HFFc6 (cell line): Measurements from ENCODE around the gene POLN. TPM values are rescaled to one million over a fixed set of nuclear protein-coding genes. Genes with fewer than 3 reads are reported as not detected.

Source experiments
- DNase-seq: peaks from one replicate; pipeline ENCODE4 v3.0.0-alpha.2; 2018
- H3K27ac Mint-ChIP-seq: 2 replicates; pipeline ENCODE4 v1.8.0; 2020; ENCODE audit warnings: mild to moderate bottlenecking, mixed read lengths
- H3K27me3 Mint-ChIP-seq: 2 replicates; pipeline ENCODE4 v1.8.0; 2021; ENCODE audit warnings: mild to moderate bottlenecking, moderate library complexity, mixed read lengths; ENCODE audit not compliant: insufficient read depth
- H3K36me3 Mint-ChIP-seq: 2 replicates; pipeline ENCODE4 v1.8.0; 2021; ENCODE audit warnings: low read depth, mixed read lengths
- H3K4me1 Mint-ChIP-seq: 2 replicates; pipeline ENCODE4 v1.8.0; 2020; ENCODE audit warnings: low read depth, mixed read lengths
- H3K4me3 Mint-ChIP-seq: 2 replicates; pipeline ENCODE4 v1.8.0; 2020; ENCODE audit warnings: mild to moderate bottlenecking, moderate library complexity, mixed read lengths
- H3K9me3 Mint-ChIP-seq: 2 replicates; pipeline ENCODE4 v1.8.0; 2020; ENCODE audit warnings: mild to moderate bottlenecking, mixed read lengths
- total RNA-seq, 6 experiments: library from RNA; stranded (reverse); fragmentation: NEBNext Ultra II Directional; extraction: Animal tissue kit (Norgen Biotek cat#: 25700); gene quantifications; 2 replicates in 1 of 6; 3 replicates in 5 of 6; pipeline ENCODE4 v1.2.3, GENCODE V29; 2021
- TF ChIP-seq, protein P1 (sequence below): fragments of 200-600 bp; sonication (generic); IDR thresholded peaks from 2 replicates; pipeline ENCODE4 v1.5.0; 2021; ENCODE audit warnings: antibody characterized with exemption, mild to moderate bottlenecking

The POLN gene
- total RNA-seq, 6 experiments from 2014 or later = 1.5 to 3.4 (median 2.2) TPM

DNA sequence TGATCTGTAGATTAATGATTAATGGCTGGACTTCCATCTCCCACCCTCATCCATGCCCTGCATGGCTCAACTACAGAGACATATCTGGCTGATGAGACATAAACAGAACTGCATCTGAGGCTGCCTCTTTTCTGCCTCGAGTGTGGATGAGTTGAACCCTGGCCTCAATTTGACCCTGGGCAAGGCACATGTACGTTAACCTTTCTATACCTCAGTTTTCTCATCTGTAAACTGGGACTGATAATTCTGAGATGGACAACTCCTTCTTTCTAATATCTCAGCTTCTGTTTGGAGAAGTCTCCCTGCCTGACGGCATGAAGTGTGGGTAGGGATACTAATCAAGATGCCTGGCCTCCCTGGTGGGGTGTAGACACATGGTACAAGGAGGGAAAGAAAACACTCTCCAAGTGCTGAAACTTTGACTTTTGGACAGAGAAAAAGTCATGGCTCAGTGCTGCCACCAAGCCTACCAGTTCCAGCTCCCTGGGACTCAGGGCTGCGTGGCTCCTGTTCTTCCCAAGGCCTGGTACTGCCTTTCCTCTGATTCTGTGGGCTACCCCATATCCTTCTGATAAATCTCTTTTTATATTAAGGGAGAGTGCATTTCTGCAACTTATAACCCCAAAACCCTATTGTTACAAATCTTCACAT lies 64.4 kb downstream of the POLN start:
- TF ChIP-seq, protein P1, sequence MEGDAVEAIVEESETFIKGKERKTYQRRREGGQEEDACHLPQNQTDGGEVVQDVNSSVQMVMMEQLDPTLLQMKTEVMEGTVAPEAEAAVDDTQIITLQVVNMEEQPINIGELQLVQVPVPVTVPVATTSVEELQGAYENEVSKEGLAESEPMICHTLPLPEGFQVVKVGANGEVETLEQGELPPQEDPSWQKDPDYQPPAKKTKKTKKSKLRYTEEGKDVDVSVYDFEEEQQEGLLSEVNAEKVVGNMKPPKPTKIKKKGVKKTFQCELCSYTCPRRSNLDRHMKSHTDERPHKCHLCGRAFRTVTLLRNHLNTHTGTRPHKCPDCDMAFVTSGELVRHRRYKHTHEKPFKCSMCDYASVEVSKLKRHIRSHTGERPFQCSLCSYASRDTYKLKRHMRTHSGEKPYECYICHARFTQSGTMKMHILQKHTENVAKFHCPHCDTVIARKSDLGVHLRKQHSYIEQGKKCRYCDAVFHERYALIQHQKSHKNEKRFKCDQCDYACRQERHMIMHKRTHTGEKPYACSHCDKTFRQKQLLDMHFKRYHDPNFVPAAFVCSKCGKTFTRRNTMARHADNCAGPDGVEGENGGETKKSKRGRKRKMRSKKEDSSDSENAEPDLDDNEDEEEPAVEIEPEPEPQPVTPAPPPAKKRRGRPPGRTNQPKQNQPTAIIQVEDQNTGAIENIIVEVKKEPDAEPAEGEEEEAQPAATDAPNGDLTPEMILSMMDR = no peak

DNA sequence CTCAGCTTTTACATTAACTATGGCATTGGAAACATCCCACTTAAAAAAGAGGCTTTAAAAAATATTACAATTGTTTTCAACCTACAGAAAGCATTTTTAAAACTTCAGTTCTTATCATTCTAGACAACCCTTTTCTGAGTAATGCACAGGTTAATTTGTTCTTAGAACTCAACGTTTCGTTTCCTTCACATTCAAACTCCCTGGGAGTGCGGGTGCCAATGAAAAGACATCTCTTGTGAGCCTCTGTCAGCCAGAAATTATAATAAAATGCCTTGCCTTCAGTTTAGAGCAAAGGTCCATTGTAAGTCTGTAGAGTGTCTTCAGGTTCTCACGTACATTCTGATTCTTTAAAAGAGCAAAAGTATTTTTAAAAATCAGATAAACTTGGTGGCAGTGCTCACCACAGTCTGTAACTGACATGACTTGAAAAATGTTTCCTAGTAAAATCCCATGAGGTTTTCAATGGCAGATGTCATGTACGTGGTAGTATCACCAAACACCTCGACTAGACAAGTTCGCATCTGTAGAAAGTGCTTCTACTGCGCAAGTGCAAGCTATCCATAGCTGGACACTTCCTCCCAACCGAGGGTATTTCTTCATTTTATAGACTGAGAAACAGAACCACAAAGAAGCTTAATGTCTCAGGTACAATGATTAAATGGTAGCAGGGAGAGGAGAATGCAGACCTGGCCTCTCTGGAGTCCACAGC lies 65.8 kb downstream of the POLN start:
- DNase-seq = no peak
- no peaks in the 10 kb centered on the region for H3K9me3 Mint-ChIP-seq
- no peaks in the 10 kb centered on the region for H3K4me1 Mint-ChIP-seq
- H3K4me3 Mint-ChIP-seq = no peak overlapping the region
- H3K36me3 Mint-ChIP-seq = no peaks in the 10 kb centered on the region
- no peaks in the 10 kb centered on the region; the same call in 1 of the 2 replicates for H3K27me3 Mint-ChIP-seq
- TF ChIP-seq, protein P1 = no peak
- no peak overlapping the region for H3K27ac Mint-ChIP-seq

More for the DNA sequence above, 64.4 kb downstream of the POLN start:
- no peaks in the 10 kb centered on the region; the same call in 1 of the 2 replicates for H3K27me3 Mint-ChIP-seq
- no peak overlapping the region for H3K27ac Mint-ChIP-seq
- H3K4me3 Mint-ChIP-seq = no peak overlapping the region
- DNase-seq = no peak
- no peaks in the 10 kb centered on the region for H3K4me1 Mint-ChIP-seq
- H3K9me3 Mint-ChIP-seq = no peaks in the 10 kb centered on the region
- H3K36me3 Mint-ChIP-seq = 0 out of 2 replicates have a peak, but pooled peaks cover 6% of the 10 kb centered on the region

DNA sequence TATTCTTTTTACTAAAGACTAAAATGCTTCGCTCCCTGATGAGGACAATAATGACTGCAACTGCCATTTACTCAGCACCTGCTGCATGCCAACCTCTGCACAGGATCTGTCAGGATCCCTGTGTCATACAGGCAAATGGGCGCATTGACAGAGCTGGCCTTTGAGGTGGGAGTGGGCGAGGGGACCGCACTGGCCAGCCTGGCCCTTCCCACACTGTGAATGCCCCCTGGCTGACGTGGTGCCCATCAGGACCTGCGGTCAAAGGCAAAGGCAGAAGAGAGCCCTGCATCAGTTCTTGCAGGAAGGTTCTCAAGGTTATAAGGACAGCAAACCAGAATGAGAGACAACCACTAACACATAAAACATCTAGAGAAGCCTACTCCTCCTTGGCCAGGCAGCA lies 67.9 kb downstream of the POLN start:
- Mint-ChIP-seq H3K4me1 (no peaks in the 10 kb centered on the region), H3K36me3 (no peaks in the 10 kb centered on the region), H3K27me3 (no peaks in the 10 kb centered on the region; the same call in 1 of the 2 replicates), H3K27ac (no peak overlapping the region), H3K4me3 (no peak overlapping the region), H3K9me3 (no peaks in the 10 kb centered on the region)
- TF ChIP-seq, protein P1 = no peak
- no peak for DNase-seq

DNA sequence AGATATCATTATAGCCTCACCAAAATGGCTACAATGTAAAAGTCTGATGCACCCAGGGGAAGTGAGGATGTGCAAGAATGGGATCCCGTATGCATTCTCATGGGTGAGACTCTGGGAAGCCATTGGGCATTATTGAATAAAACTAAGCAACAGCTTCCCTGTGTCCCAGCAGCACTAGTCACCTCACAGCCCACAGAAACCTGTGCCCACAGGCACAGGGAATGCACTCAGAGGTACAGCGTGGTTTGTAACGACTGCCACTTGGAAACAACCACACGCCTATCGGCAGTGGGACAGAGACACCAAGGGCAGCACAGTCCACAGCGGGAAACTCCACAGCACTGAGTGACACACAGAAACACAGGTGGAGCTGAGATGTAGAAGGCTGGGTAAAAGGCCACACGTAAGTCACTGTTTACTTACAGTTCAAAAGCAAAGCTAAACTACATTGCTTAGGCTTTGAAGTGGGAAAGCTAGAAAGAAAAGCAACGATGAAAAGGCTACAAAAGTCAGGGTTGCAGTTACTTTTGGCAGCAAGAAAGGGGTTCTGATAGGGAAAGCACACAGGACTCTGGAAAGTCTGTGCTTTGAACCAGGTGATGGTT lies 69.2 kb downstream of the POLN start:
- Mint-ChIP-seq H3K9me3 (no peaks in the 10 kb centered on the region), H3K36me3 (no peaks in the 10 kb centered on the region), H3K4me3 (no peak overlapping the region), H3K27me3 (no peaks in the 10 kb centered on the region; the same call in 1 of the 2 replicates), H3K4me1 (no peaks in the 10 kb centered on the region), H3K27ac (no peak overlapping the region)
- DNase-seq = no peak
- TF ChIP-seq, protein P1 = no peak

DNA sequence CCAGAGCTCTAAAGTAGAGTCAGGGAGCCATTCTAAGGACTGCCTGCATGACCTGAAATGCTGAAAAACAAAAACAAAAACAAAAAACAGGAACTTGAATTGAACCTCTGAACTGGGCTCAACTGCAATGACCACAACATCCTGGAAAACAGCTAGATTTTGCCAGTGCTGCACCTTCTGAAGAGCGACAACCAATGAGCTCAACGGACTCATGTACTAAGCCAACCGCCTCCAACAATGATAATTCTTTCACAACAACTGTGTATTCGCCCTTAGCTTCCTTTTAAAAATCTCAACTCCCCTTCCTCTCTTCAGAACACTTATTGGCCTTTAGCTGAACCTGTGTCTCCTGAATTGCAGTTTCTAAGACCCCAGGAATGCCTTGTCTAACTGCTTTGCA lies 69.8 kb downstream of the POLN start:
- TF ChIP-seq, protein P1 = no peak
- H3K4me1 Mint-ChIP-seq = no peaks in the 10 kb centered on the region
- DNase-seq = no peak
- no peak overlapping the region for H3K27ac Mint-ChIP-seq
- no peaks in the 10 kb centered on the region for H3K36me3 Mint-ChIP-seq
- H3K9me3 Mint-ChIP-seq = no peaks in the 10 kb centered on the region
- H3K27me3 Mint-ChIP-seq = no peaks in the 10 kb centered on the region; the same call in 1 of the 2 replicates
- no peak overlapping the region for H3K4me3 Mint-ChIP-seq
